SK-N-DZ (cell line): Measurements from ENCODE around the gene ARHGEF33.

Experiments used
- DNase-seq: peaks from one replicate; pipeline ENCODE4 v3.0.0-alpha.2; 2015; ENCODE audit warnings: low spot score

ARHGEF33 gene

GRCh38 chr2:38959938-38960608, 70.4 kb downstream of the ARHGEF33 start:
- DNase-seq: no peak

- DNase-seq: no peak
Observed at GRCh38 chr2:38960609-38961320, 71.1 kb downstream of the ARHGEF33 start.

GRCh38 chr2:38966006-38966405, 76.3 kb downstream of the ARHGEF33 start:
- no peak for DNase-seq

GRCh38 chr2:38966678-38967077, 77.0 kb downstream of the ARHGEF33 start:
- no peak for DNase-seq

GRCh38 chr2:38968021-38968420, 78.3 kb downstream of the ARHGEF33 start:
- no peak for DNase-seq

GRCh38 chr2:38971377-38971776, 81.7 kb downstream of the ARHGEF33 start:
- DNase-seq: no peak

- no peak for DNase-seq
Observed at GRCh38 chr2:38973266-38973665, 83.6 kb downstream of the ARHGEF33 start.

- no peak for DNase-seq
Observed at GRCh38 chr2:38975042-38975441, 85.4 kb downstream of the ARHGEF33 start.

GRCh38 chr2:38977047-38977446, 87.4 kb downstream of the ARHGEF33 start:
- DNase-seq: no peak

GRCh38 chr2:38978296-38978903, 88.7 kb downstream of the ARHGEF33 start:
- peak; percentile 12 for DNase-seq

- DNase-seq: no peak
Observed at GRCh38 chr2:38978908-38979307, 89.2 kb downstream of the ARHGEF33 start.

GRCh38 chr2:38981003-38981669, 91.5 kb downstream of the ARHGEF33 start:
- DNase-seq: no peak

GRCh38 chr2:38981670-38982357, 92.1 kb downstream of the ARHGEF33 start:
- DNase-seq: no peak

- DNase-seq: no peak
Observed at GRCh38 chr2:38982498-38982897, 92.8 kb downstream of the ARHGEF33 start.

GRCh38 chr2:38988716-38989115, 99.0 kb downstream of the ARHGEF33 start:
- no peak for DNase-seq

- no peak for DNase-seq
Observed at GRCh38 chr2:38991899-38992298, 102.2 kb downstream of the ARHGEF33 start.

- no peak for DNase-seq
Observed at GRCh38 chr2:38997781-38998180, 108.1 kb downstream of the ARHGEF33 start.

- DNase-seq: no peak
Observed at GRCh38 chr2:39000552-39000951, 110.9 kb downstream of the ARHGEF33 start.

- no peak for DNase-seq
Observed at GRCh38 chr2:39007875-39008504, 118.3 kb downstream of the ARHGEF33 start.

GRCh38 chr2:39008665-39009064, 119.0 kb downstream of the ARHGEF33 start:
- no peak for DNase-seq

- no peak for DNase-seq
Observed at GRCh38 chr2:39013871-39014270, 124.2 kb downstream of the ARHGEF33 start.
